Mesenteric fat pad (tissue), 1 donor: ENCODE data around the gene ARID3A. TPM values are rescaled to one million over a fixed set of nuclear protein-coding genes. Genes with fewer than 3 reads are reported as not detected.
A peak's percentile ranks its signal among the peaks of the same experiment; 100 is the strongest.

Experiments used
- DNase-seq: peaks from one replicate; pipeline ENCODE4 v3.0.0-alpha.2; 2020; ENCODE audit warnings: low spot score
- total RNA-seq: library from RNA; stranded (reverse); fragmentation: NEBNext Ultra II Directional; extraction: Animal tissue kit (Norgen Biotek cat#: 25700); gene quantifications from one replicate; pipeline ENCODE4 v1.2.1, GENCODE V29; 2021
- donor health status: DM: yes; HTN: yes; CAD: no.

The ARID3A gene
- total RNA-seq, 1 donor from 2014 or later, result 19.5 TPM

DNA sequence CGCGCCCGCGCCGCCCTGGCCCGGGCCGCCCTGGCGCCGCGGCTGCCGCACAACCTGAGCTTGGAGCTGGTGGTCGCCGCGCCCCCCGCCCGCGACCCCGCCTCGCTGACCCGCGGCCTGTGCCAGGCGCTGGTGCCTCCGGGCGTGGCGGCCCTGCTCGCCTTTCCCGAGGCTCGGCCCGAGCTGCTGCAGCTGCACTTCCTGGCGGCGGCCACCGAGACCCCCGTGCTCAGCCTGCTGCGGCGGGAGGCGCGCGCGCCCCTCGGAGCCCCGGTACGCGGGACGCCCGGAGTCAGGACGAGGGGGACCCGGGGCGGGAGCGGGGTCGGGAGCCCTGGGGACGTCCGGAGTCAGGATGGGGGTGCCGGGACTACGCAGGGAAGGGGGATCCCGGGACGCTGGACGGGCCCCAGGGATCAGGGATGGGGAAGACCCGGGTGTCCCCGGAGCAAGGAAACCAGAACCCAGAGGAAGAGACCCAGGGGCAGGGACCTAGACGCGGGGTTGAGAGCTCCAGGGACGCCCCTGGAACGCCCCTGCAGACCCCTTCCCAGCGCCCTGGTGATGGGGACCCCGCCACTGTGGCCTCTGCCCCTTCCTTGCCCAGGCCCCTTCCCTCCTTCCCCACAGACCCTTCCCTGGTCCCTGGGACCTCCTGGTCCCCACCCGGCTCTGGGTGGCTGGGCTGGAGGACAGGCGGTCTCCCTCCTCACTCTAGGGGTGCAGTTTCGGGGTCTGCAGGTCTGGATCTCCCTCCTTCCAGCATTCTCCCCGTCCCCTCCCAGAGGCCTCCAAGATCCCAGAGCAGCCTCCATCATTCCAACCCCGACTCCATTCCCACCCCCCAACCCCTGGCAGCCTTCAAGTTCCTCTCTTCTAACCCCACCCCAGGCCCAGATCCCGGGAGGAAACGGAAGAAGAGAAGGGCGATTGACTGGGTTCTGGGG lies 75.0 kb downstream of the ARID3A start:
- DNase-seq, result no peak

DNA sequence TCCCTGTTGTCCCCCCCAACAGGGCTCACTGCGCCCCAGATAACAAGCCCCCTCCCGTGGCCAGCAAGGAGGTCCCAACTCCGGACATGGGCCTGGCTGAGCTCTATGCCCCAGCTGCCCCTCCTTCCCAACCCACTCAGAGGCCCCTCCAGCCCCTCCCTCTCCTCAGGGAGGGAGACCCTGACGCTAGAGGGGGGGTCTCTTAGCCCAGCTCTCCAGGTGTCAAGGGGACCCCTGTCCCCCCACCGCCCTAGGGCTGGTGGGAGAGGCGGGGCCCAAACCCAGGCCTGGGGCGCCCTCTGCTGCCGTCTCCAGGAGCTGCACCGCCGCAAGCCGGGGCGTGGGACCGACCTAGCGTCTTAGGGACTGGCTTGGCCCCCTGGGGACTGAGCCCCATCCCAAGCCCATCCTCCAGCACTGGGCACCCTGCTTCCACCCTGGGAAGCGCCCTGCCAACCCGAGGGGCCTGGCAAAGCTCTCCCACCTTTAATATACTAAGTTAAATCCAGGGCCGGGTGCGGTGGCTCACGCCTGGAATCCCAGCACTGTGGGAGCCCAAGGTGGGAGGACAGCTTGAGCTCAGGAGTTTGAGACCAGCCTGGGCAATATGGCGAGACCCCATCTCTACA lies 75.8 kb downstream of the ARID3A start:
- DNase-seq, result no peak

DNA sequence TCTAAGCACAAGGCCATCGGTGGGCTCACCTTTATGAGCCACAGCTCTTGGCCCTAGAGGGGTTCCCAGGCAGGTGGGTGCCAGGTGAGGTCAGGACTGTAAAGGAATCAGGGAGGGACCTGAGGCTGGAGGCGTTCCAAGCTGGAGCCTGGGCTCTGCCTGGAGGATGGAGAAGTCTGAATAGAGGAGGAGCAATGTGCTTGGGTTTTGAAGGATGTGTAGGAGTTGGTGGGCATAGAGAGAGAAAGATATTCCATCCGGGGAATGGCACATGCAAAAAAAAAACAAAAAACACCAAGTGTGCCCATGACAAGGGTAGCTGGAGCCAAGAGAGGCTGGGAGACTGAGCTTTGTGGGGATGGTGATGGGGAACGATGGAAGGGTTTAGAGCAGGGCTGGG lies 76.8 kb downstream of the ARID3A start:
- DNase-seq, result no peak

DNA sequence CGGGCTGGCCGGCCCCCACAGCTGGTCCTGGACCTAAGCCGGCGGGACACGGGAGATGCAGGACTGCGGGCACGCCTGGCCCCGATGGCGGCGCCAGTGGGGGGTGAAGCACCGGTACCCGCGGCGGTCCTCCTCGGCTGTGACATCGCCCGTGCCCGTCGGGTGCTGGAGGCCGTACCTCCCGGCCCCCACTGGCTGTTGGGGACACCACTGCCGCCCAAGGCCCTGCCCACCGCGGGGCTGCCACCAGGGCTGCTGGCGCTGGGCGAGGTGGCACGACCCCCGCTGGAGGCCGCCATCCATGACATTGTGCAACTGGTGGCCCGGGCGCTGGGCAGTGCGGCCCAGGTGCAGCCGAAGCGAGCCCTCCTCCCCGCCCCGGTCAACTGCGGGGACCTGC lies 77.4 kb downstream of the ARID3A start:
- no peak for DNase-seq

DNA sequence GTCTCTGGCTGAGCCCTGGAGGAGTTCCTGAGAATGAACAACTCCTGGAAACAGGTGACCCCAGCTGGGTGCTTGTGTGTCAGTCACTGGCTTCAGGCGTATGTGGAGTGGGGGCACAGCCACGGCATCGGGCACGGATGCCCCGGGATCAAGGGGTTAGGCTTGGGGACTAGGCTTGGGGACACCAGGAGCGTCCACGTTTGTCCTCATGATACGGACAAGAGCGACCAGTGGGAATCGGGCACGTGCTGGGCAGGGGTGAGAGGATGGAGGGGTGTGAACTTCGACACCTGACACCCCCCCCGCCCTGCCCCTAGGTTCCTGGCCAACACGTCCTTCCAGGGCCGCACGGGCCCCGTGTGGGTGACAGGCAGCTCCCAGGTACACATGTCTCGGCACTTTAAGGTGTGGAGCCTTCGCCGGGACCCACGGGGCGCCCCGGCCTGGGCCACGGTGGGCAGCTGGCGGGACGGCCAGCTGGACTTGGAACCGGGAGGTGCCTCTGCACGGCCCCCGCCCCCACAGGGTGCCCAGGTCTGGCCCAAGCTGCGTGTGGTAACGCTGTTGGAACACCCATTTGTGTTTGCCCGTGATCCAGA lies 78.5 kb downstream of the ARID3A start:
- no peak for DNase-seq

DNA sequence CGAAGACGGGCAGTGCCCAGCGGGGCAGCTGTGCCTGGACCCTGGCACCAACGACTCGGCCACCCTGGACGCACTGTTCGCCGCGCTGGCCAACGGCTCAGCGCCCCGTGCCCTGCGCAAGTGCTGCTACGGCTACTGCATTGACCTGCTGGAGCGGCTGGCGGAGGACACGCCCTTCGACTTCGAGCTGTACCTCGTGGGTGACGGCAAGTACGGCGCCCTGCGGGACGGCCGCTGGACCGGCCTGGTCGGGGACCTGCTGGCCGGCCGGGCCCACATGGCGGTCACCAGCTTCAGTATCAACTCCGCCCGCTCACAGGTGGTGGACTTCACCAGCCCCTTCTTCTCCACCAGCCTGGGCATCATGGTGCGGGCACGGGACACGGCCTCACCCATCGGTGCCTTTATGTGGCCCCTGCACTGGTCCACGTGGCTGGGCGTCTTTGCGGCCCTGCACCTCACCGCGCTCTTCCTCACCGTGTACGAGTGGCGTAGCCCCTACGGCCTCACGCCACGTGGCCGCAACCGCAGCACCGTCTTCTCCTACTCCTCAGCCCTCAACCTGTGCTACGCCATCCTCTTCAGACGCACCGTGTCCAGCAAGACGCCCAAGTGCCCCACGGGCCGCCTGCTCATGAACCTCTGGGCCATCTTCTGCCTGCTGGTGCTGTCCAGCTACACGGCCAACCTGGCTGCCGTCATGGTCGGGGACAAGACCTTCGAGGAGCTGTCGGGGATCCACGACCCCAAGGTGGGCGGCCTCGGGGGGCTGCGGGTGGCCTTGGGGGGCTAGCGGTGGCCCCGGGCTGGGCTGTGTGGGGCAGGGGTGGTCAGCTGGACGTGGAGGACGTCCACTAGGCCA lies 79.2 kb downstream of the ARID3A start:
- DNase-seq, result no peak

DNA sequence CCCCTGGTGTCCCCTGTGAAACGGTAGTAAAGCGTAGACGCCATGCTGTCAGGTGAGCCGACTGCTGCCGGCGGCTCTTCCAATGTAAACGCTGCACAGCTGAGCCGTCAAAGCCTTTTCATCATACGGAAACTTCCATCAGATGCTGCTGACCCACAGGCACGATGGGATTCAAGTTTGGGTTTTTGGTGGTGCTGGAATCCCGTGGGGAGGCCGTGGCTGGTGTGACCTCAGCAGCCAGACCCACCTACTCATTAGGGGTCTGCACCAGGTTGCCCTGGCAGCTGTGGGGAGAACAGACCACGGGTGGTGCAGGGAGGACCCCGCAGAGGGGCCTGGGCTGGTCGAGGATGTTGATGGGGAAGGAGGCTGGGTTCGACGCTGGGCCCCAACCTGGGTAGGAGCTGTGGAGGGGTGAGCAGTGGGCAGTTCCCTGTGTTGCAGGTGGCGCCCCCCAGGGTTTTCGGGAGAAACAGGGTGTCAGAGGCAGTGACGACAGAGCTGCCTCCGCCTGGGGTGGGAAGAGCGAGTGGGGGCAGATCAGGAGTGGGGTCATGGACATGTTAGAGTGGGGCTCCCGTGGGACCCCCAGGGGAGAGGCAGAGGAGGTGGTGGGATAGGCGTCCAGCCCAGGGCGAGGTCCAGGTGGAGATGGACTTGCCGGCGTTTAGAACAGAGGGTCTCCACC lies 81.0 kb downstream of the ARID3A start:
- no peak for DNase-seq

DNA sequence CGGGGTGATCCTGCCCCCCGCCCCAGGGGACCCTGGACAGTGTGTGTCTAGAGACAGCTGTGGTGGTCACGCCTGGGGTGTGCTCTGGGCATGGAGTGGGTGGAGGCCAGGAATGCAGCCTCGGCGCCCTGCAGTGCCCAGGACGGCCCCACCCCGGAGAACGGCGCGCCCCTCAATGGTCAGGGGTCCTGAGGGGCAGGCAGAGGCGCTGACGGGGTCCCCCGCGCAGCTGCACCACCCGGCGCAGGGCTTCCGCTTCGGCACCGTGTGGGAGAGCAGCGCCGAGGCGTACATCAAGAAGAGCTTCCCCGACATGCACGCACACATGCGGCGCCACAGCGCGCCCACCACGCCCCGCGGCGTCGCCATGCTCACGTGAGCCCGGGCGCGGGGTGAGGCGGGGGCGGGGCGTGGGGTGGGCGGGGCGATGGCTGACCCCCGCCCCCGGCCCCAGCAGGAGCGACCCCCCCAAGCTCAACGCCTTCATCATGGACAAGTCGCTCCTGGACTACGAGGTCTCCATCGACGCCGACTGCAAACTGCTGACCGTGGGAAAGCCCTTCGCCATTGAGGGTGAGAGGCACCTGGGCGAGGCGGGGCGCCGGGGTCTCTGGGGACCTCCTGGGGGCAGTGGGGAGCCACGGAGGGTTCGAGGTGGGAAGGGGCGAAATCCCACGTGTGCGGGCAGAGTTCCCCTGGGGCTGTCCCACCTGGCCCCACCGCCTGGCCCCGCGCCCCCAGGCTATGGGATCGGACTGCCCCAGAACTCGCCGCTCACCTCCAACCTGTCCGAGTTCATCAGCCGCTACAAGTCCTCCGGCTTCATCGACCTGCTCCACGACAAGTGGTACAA lies 81.8 kb downstream of the ARID3A start:
- DNase-seq, result no peak

DNA sequence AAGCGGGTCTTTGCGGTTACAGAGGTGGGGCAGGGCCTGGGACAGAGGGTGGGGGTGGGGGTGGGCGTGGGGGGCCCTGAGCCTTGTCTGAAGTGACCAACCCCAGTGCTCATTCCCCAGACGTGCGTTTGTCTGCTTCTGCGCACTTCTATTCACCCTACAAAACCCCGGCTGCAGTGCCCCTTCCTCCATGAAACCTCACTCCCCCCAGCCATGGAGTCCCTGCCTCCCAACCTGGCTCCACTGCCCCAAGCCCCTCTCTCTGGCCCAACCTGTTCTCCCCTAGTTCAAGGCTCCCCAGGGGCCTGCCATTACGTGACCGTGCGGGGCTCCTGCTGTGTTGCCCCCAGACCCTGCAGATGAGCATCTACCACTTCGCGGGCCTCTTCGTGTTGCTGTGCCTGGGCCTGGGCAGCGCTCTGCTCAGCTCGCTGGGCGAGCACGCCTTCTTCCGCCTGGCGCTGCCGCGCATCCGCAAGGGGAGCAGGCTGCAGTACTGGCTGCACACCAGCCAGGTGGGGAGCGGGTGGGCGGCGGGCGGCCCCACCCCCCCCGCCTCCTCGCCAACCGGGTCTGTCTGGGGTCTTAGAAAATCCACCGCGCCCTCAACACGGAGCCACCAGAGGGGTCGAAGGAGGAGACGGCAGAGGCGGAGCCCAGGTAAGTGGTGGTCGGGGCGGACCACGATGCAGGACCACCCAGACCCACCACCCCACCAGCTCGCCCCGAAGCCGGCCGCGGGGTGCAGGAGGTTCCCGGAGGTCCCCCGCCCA lies 82.6 kb downstream of the ARID3A start:
- DNase-seq, result peak; percentile 84

DNA sequence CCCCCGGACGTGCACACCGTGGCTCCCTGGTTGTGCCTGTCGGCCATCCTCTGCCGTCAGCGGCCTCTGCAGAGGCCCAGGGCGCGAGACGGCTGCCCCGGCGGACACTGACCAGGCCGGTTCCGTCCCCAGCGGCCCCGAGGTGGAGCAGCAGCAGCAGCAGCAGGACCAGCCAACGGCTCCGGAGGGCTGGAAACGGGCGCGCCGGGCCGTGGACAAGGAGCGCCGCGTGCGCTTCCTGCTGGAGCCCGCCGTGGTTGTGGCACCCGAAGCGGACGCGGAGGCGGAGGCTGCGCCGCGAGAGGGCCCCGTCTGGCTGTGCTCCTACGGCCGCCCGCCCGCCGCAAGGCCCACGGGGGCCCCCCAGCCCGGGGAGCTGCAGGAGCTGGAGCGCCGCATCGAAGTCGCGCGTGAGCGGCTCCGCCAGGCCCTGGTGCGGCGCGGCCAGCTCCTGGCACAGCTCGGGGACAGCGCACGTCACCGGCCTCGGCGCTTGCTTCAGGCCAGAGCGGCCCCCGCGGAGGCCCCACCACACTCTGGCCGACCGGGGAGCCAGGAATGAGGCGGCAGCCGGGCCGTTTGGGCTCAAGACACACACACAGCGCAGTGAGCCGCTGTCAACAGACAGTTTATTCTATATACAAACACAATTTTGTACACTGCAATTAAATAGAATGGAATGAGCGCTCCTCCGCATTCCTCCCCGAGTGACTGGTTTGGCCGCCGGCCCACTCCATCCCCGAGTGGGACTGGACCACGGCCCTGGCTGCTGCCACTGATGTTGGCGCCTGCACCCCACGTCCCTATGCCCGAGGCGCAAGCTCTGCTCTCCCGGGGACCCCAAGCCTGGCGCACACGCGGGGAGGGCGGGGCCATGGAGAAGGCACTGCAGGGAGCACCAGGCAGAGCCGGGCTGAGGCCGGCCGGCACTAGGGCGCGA lies 83.5 kb downstream of the ARID3A start:
- DNase-seq, result peak; percentile 90

DNA sequence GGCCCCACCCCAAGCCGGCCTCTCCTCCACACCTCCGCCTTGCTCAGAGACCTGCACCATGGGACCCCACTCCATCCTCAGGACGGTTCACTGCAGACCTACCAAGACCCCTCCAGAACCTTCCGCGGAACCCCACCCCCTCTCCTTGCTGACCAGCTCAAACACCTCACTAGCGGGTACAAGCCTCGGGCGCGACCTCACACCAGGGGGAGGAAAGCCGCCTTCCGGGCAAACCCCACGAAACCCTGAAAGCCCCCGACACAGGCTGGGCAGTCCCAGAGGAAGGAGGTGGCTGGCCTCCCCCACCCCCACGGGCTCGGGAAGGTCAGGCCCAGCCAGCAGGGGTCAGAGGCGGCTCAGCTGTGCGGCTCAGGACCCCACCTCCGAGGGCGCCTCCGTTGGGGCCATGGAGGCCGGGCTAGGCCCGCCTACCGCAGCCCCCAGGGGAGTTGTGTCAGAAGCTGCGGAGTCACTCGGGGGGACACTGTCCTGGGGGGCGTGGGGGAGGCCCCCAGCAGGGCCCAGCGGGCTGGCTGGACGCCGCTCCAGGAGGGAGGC lies 84.2 kb downstream of the ARID3A start:
- DNase-seq, result no peak

DNA sequence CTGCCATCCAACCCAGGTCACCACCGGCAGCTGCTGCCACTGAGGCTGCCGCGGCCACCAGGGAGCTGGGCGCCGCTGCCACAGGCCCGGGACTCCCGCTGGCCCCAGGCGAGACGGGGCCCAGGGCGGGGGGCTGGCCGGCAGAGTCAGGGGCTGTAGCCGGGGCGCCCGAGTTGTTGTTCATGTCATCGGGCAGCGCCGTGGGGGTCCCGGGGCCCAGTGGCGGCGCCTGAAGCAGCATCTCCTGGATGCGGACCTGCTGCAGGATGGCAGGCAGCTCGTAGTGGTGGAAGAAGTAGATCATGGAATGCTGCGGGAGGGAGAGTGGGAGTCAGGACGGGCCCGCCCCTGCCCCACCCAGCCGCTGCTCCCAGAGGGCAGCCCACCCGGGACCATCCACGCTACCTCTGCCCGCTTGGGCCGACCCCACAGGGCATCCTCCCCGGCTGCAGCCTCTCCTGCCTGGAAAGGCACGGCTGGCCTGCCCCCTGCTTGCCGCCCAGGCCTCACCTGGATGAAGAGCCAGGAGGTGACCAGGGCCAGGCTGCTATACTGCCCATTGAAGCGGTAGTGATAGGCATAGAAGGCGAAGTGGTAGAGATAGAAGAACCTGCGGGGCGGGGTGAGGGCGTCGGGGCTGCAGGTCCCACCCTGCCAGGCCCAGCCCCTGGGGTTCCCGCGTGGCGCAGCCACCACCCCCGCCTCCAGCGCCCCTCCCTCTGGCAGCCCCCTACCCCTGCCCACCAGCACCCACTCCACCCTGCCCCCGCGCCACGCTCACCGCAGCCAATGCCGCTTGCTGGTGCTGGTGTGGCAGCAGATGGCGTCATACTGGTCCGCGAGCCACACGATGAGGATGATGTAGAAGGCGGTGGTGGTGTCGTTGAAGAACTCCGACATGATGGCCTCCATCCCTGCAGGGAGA lies 85.0 kb downstream of the ARID3A start:
- no peak for DNase-seq

DNA sequence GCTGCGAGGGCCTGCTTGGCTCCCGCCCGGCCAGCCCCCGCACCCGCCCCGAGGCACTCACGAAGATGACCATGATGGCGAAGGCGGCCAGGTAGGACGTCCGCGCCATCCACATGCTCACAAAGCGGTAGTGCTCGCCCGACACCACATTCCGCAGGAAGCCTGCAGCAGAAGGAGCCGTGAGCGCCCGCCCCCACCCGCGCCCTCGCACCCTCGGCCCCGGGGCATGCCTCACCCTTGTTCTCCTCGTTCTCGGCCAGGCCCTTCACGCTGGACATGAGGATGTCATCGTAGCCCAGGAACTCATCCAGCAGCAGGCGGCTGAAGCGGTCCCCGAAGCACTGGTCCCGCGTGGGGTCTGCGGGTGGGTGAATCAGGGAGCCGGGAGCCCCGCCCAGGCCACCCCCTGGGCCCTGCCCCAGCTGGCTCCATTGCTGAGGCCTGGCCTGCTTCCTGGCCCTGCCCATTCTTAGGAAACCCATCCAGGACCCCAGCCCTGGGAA lies 86.0 kb downstream of the ARID3A start:
- no peak for DNase-seq

DNA sequence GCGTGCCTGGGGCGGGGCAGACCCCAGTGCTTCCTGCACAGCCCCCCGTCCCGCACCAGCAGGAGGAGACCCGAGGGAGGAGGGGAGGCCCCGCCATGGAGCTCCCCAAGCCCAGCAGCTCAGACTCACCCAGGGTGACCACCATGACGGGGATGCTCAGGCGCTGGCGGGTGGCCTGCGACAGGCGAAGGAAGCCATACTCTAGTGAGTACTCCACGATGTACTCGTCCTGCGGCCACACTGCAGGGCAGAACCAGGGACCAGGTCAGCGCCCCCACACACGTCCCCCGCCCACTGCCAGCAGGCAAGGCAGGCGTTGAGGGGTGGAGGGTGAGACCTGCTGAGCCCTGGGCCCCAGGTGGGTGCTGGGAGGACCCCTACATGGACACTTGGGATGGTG lies 86.5 kb downstream of the ARID3A start:
- DNase-seq, result no peak

DNA sequence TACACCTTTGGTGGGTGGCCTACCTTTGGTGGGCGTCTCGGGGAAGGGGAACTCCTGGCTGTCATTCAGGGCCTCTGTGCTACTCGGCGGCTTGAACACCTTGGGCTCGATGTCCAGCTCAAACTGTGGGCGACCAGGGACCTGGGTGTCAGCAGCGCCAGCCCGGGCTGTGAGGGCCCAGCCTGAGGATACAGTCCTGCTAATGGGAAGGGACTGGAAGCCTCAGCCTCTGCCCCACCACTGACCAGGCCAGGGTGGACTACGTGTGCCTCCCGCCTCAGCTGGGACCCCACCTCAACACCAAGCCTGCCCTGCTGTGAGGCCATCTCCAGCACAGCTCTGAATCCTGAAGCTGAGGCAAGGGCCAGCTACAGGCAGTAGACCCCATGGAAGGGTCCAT lies 87.4 kb downstream of the ARID3A start:
- no peak for DNase-seq
